Heart right ventricle (tissue), 16 donors: ENCODE measurements around the gene XRCC1. TPM values are rescaled to one million over a fixed set of nuclear protein-coding genes. Genes with fewer than 3 reads are reported as not detected.
A peak's percentile ranks its signal among the peaks of the same experiment; 100 is the strongest.

Source experiments
- ATAC-seq, 8 donors: fragments of 200-7000 bp; cut with Tn5 transposase; one replicate each; pipeline ENCODE4 v1.9.1; 2020; ENCODE audit warnings: mild to moderate bottlenecking in 8 of 8, moderate library complexity in 8 of 8, moderate number of reproducible peaks in 1 of 8
- DNase-seq, 2 donors: peaks; one replicate each; pipeline ENCODE4 v3.0.0-alpha.2; 2020
- H3K27ac ChIP-seq, 10 donors: fragments of 200-600 bp; sonication (generic) in 2 of 10; one replicate each; pipeline versions ENCODE4 v1.5.0 to v1.8.0; 2020 to 2022; ENCODE audit warnings: mild to moderate bottlenecking in 3 of 10
- H3K27me3 ChIP-seq, 7 donors: fragments of 200-600 bp; one replicate each; pipeline ENCODE4 v1.8.0; 2021 to 2022; ENCODE audit warnings: mild to moderate bottlenecking in 2 of 7
- H3K36me3 ChIP-seq, 9 donors: fragments of 200-600 bp; sonication (generic) in 1 of 9; one replicate each; pipeline versions ENCODE4 v1.5.0 to v1.8.0; 2020 to 2022; ENCODE audit warnings: mild to moderate bottlenecking in 2 of 9
- H3K4me1 ChIP-seq, 9 donors: fragments of 200-600 bp; sonication (generic) in 1 of 9; one replicate each; pipeline versions ENCODE4 v1.5.0 to v1.8.0; 2020 to 2022; ENCODE audit warnings: mild to moderate bottlenecking in 4 of 9
- H3K4me3 ChIP-seq, 10 donors: fragments of 200-600 bp; sonication (generic) in 2 of 10; one replicate each; pipeline versions ENCODE4 v1.5.0 to v1.8.0; 2020 to 2022; ENCODE audit warnings: mild to moderate bottlenecking in 7 of 10, moderate library complexity in 2 of 10
- H3K9me3 ChIP-seq, 11 donors: fragments of 200-600 bp in 10 of 11; sonication (generic) in 2 of 11; one replicate each; pipeline versions ENCODE4 v1.5.0 to v1.8.0; 2013 to 2022; ENCODE audit warnings: mild to moderate bottlenecking in 2 of 11, control low read depth in 1 of 11, moderate library complexity in 1 of 11
- WGBS, 2 donors: extraction: QIAGEN DNeasy Blood & Tissue Kit; methylation state at CpG; one replicate each; pipeline ENCODE4 v1.1.7; 2013; ENCODE audit warnings: inconsistent platforms in 1 of 2; 5-methylcytosine and 5-hydroxymethylcytosine counted together
- intact Hi-C, 10 donors: fragments of 100-400 bp; cut with DNase I; formaldehyde crosslinking; loops; one replicate each; pipeline versions ENCODE4 v1.11.1 to v1.14.2; 2022
- polyA plus RNA-seq, 2 donors: library from polyadenylated mRNA; stranded (reverse); fragments of 200-250 nt; gene quantifications; one replicate each; pipeline ENCODE4 v1.2.3, GENCODE V29; 2013
- total RNA-seq, 10 donors: library from RNA; stranded (reverse); fragmentation: NEBNext Ultra II Directional in 3 of 10; extraction: Animal tissue kit (Norgen Biotek cat#: 25700) in 3 of 10; gene quantifications; one replicate each; pipeline versions ENCODE4 v1.2.1 to v1.2.4, GENCODE V29; 2021 to 2023
- TF ChIP-seq, protein P1 (sequence below), 9 donors: fragments of 200-600 bp; sonication (generic) in 2 of 9; IDR thresholded peaks; one replicate each; pipeline versions ENCODE4 v1.5.0 to v1.8.0; 2021 to 2022; ENCODE audit warnings: antibody characterized with exemption in 9 of 9, mild to moderate bottlenecking in 5 of 9, moderate library complexity in 1 of 9
- donor health status: Arrhythmogenic right ventricular cardiomyopathy.
- donor health status: ischemic (EF 13 %, LVEDD 7.1; RV severe dilation, severe dysfunction).
- donor health status: healthy with polysubstance abuse.
- donor health status: DM: no; HTN: yes; CAD: no.
- donor health status: DM: no; HTN: no; CAD: no.
- donor health status: ischemic (EF 25% LVEDD 6.9; RV normal size, moderate dysfunction).
- donor health status: ischemic (EF 25% LVEDD 5.7; RV mildly dilated, moderate dysfunction).
- donor health status: healthy.
- donor health status: DM: yes; HTN: yes; CAD: no.
- donor health status: Ischemic cardiomyopathy.
- donor health status: ischemic (EF 35%, LVEDD 5.7; RV mildly dilated, moderate dysfunction).
- donor health status: nonischemic (EF 11% LVEDD 7.7; RV severe dilation, severe dysfunction).
- donor health status: DM: yes; HTN: yes; CAD: no.
- donor health status: PGD.
- donor health status: ischemic (EF 29% LVEDD 5.4; RV normal size, mild dysfunction).
- donor health status: nonischemic (EF 23%, LVEDD 6.1; RV moderate dilation, normal function).

XRCC1 gene
- total and polyA plus RNA-seq, 12 donors, result 11.0 to 21.9 (median 17.7) TPM

DNA sequence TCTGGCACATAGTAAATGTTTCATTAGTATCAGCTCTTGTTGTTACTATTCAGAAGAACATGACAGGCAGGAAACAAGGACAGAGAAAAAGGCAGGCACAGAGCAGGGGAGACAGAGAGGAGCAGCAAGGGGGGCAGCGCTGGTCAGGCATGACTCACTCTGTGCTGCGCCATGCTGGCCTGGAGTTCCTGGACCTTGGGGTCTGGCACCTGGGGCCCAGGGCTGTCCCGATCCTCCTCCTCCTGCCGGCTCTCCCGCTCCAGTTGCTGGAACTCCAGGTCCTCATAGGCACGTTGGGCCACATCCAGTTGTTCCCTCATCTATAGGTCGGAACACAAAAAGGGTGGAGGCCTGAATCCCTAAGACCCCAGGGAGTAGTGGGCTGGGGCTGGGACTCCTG lies 78.4 kb downstream of the XRCC1 start:
- H3K4me1 ChIP-seq, result peaks cover 0 to 27% (median 11%) of the 10 kb centered on the region in 9 donors
- peaks cover 0 to 54% (median 6%) of the 10 kb centered on the region in 9 donors for H3K36me3 ChIP-seq
- ATAC-seq (peak in 1 of 8 donors; percentile 55), DNase-seq (no peak)
- WGBS, 2 donors, result 90 to 94% methylated on average over 7 of the region's 7 CpGs
- TF ChIP-seq, protein P1, sequence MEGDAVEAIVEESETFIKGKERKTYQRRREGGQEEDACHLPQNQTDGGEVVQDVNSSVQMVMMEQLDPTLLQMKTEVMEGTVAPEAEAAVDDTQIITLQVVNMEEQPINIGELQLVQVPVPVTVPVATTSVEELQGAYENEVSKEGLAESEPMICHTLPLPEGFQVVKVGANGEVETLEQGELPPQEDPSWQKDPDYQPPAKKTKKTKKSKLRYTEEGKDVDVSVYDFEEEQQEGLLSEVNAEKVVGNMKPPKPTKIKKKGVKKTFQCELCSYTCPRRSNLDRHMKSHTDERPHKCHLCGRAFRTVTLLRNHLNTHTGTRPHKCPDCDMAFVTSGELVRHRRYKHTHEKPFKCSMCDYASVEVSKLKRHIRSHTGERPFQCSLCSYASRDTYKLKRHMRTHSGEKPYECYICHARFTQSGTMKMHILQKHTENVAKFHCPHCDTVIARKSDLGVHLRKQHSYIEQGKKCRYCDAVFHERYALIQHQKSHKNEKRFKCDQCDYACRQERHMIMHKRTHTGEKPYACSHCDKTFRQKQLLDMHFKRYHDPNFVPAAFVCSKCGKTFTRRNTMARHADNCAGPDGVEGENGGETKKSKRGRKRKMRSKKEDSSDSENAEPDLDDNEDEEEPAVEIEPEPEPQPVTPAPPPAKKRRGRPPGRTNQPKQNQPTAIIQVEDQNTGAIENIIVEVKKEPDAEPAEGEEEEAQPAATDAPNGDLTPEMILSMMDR (IDR thresholded peaks at IDR 0.05), result no peak
- intact Hi-C loops, result no loop called here
- H3K4me3 ChIP-seq, result no peak overlapping the region
- H3K27ac ChIP-seq, result no peak overlapping the region
- H3K27me3 ChIP-seq, result no peaks in the 10 kb centered on the region
- no peaks in the 10 kb centered on the region for H3K9me3 ChIP-seq

DNA sequence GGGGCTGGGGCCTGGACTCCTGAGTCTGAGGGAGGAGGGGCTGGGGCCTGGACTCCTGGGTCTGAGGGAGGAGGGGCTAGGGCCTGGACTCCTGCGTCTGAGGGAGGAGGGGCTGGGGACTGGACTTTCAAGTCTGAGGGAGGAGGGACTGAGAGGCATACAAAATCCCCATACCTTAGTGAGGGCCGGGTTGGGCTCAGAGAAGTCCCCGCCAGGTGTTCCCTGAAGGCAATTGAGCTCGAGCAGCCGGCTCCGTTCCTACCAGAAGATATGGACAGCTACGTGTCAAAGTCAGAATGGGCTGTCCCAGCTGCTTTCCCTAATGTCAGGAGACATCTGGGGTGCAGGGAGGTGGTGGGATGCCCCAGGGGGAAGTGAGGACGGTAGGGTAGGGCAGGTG lies 80.2 kb downstream of the XRCC1 start:
- H3K27me3 ChIP-seq, result no peaks in the 10 kb centered on the region
- intact Hi-C loops, result no loop called here
- no peak overlapping the region for H3K27ac ChIP-seq
- TF ChIP-seq, protein P1 (IDR thresholded peaks at IDR 0.05), result no peak
- H3K4me3 ChIP-seq, result no peak overlapping the region
- ATAC-seq (no peak), DNase-seq (no peak)
- H3K9me3 ChIP-seq, result no peaks in the 10 kb centered on the region
- 82% methylated on average over 8 of the region's 8 CpGs for WGBS, 2 donors
- H3K4me1 ChIP-seq, result peaks cover 0 to 22% (median 11%) of the 10 kb centered on the region in 9 donors
- H3K36me3 ChIP-seq, result peaks cover 0 to 65% (median 6%) of the 10 kb centered on the region in 9 donors

Other genes starting within 250 kb of the XRCC1 start
- gene CD177, start 221.8 kb downstream of the XRCC1 start, total RNA-seq, result under 1 TPM in 4 of 10 donors, not detected in 6; 0.51 to 0.56 (median 0.55) TPM
- under 1 TPM in 1 of 2 donors, not detected in 1; 0.07 TPM for gene CD177, start 221.8 kb downstream of the XRCC1 start, polyA plus RNA-seq
- gene TEX101, start 160.6 kb downstream of the XRCC1 start, total RNA-seq, result not detected
- not detected for gene TEX101, start 160.6 kb downstream of the XRCC1 start, polyA plus RNA-seq
- under 1 TPM in 8 of 10 donors, not detected in 2; 0.14 to 0.75 (median 0.37) TPM for gene LYPD3, start 109.9 kb downstream of the XRCC1 start, total RNA-seq
- gene LYPD3, start 109.9 kb downstream of the XRCC1 start, polyA plus RNA-seq, result under 1 TPM; 0.29 to 0.42 TPM
- gene PHLDB3, start 70.8 kb downstream of the XRCC1 start, total RNA-seq, result 10 to 100 TPM in 1 of 10 donors, 1 to 10 TPM in 9; 4.1 to 10.0 (median 7.0) TPM
- 1 to 10 TPM; 4.0 to 5.7 TPM for gene PHLDB3, start 70.8 kb downstream of the XRCC1 start, polyA plus RNA-seq
- 10 to 100 TPM in 9 of 10 donors, 1 to 10 TPM in 1; 8.7 to 21.3 (median 13.0) TPM for gene ETHE1, start 48.3 kb downstream of the XRCC1 start, total RNA-seq
- 10 to 100 TPM in 1 of 2 donors, 1 to 10 TPM in 1; 5.1 to 23.6 TPM for gene ETHE1, start 48.3 kb downstream of the XRCC1 start, polyA plus RNA-seq
- 1 to 10 TPM in 7 of 10 donors, under 1 TPM in 3; 0.45 to 2.0 (median 1.3) TPM for gene ZNF575, start 42.3 kb downstream of the XRCC1 start, total RNA-seq
- under 1 TPM; 0.54 to 0.80 TPM for gene ZNF575, start 42.3 kb downstream of the XRCC1 start, polyA plus RNA-seq
- 1 to 10 TPM in 9 of 10 donors, under 1 TPM in 1; 0.28 to 3.7 (median 1.3) TPM for gene PINLYP, start 274 bp upstream of the XRCC1 start, total RNA-seq
- gene PINLYP, start 274 bp upstream of the XRCC1 start, polyA plus RNA-seq, result 1 to 10 TPM; 4.5 to 5.2 TPM
- 10 to 100 TPM; 19.0 to 34.2 (median 28.4) TPM for gene IRGQ, start 20.6 kb upstream of the XRCC1 start, total RNA-seq
- 1 to 10 TPM; 5.6 to 8.8 TPM for gene IRGQ, start 20.6 kb upstream of the XRCC1 start, polyA plus RNA-seq
- 10 to 100 TPM in 9 of 10 donors, 1 to 10 TPM in 1; 8.7 to 15.9 (median 12.7) TPM for gene ZNF576, start 21.1 kb upstream of the XRCC1 start, total RNA-seq
- 10 to 100 TPM in 1 of 2 donors, 1 to 10 TPM in 1; 6.7 to 20.9 TPM for gene ZNF576, start 21.1 kb upstream of the XRCC1 start, polyA plus RNA-seq
- under 1 TPM in 8 of 10 donors, not detected in 2; 0.11 to 0.32 (median 0.22) TPM for gene SRRM5, start 36.6 kb upstream of the XRCC1 start, total RNA-seq
- gene SRRM5, start 36.6 kb upstream of the XRCC1 start, polyA plus RNA-seq, result 1 to 10 TPM in 1 of 2 donors, under 1 TPM in 1; 0.26 to 1.6 TPM
- 10 to 100 TPM; 28.1 to 37.6 (median 32.9) TPM for gene ZNF428, start 44.1 kb upstream of the XRCC1 start, total RNA-seq
- 10 to 100 TPM; 43.2 to 94.9 TPM for gene ZNF428, start 44.1 kb upstream of the XRCC1 start, polyA plus RNA-seq
- gene CADM4, start 64.3 kb upstream of the XRCC1 start, total RNA-seq, result 10 to 100 TPM in 1 of 10 donors, 1 to 10 TPM in 9; 3.0 to 12.3 (median 8.4) TPM
- gene CADM4, start 64.3 kb upstream of the XRCC1 start, polyA plus RNA-seq, result 1 to 10 TPM; 7.5 to 8.1 TPM
- gene PLAUR, start 94.6 kb upstream of the XRCC1 start, total RNA-seq, result 10 to 100 TPM in 4 of 10 donors, 1 to 10 TPM in 6; 2.1 to 28.6 (median 7.4) TPM
- 10 to 100 TPM in 1 of 2 donors, 1 to 10 TPM in 1; 3.7 to 17.1 TPM for gene PLAUR, start 94.6 kb upstream of the XRCC1 start, polyA plus RNA-seq
- not detected for gene IRGC, start 140.5 kb upstream of the XRCC1 start, total RNA-seq
- not detected for gene IRGC, start 140.5 kb upstream of the XRCC1 start, polyA plus RNA-seq
- 10 to 100 TPM in 9 of 10 donors, 1 to 10 TPM in 1; 10.0 to 19.4 (median 13.3) TPM for gene SMG9, start 179.4 kb upstream of the XRCC1 start, total RNA-seq
- gene SMG9, start 179.4 kb upstream of the XRCC1 start, polyA plus RNA-seq, result 10 to 100 TPM; 20.3 to 30.4 TPM
- gene KCNN4, start 205.4 kb upstream of the XRCC1 start, total RNA-seq, result 1 to 10 TPM in 3 of 10 donors, under 1 TPM in 7; 0.34 to 1.6 (median 0.69) TPM
- gene KCNN4, start 205.4 kb upstream of the XRCC1 start, polyA plus RNA-seq, result 1 to 10 TPM; 1.2 to 1.4 TPM
- 1 to 10 TPM in 5 of 10 donors, under 1 TPM in 5; 0.24 to 5.3 (median 0.90) TPM for gene LYPD5, start 226.9 kb upstream of the XRCC1 start, total RNA-seq
- gene LYPD5, start 226.9 kb upstream of the XRCC1 start, polyA plus RNA-seq, result 1 to 10 TPM in 1 of 2 donors, under 1 TPM in 1; 0.37 to 1.2 TPM